SK-N-MC (cell line): ENCODE data around the gene CYLC2.

Source experiments
- DNase-seq: peaks from one replicate; pipeline ENCODE4 v3.0.0-alpha.2; 2011; ENCODE audit warnings: low read depth, low spot score
- H3K27ac ChIP-seq: fragments of 200-600 bp; sonication (generic); 2 replicates; pipeline ENCODE4 v1.5.1; 2016; ENCODE audit warnings: mixed run types
- H3K36me3 ChIP-seq: fragments of 200-600 bp; sonication (generic); 2 replicates; pipeline ENCODE4 v1.6.1; 2017; ENCODE audit warnings: antibody characterized with exemption, low read length, mixed read lengths; ENCODE audit not compliant: insufficient read depth
- H3K4me3 ChIP-seq: fragments of 200-600 bp; sonication (generic); 2 replicates; pipeline ENCODE4 v1.5.1; 2016
- H3K9ac ChIP-seq: fragments of 200-600 bp; sonication (generic); 2 replicates; pipeline ENCODE4 v1.8.0; 2017; ENCODE audit warnings: mixed run types, mixed read lengths; ENCODE audit not compliant: insufficient read length
- H3K9me3 ChIP-seq: fragments of 200-600 bp; sonication (generic); 2 replicates; pipeline ENCODE4 v1.6.1; 2017; ENCODE audit warnings: low read depth, mild to moderate bottlenecking, antibody characterized with exemption, low read length, moderate library complexity, mixed read lengths
- EZH2 ChIP-seq: fragments of 200-600 bp; sonication (generic); IDR thresholded peaks from one replicate; pipeline ENCODE4 v1.6.1; 2017; ENCODE audit warnings: antibody characterized with exemption
- FOXP2 ChIP-seq: optimal IDR thresholded peaks from 2 replicates; pipeline ENCODE3; 2011; ENCODE audit warnings: mild to moderate bottlenecking, moderate library complexity; ENCODE audit not compliant: insufficient read depth; ENCODE audit errors: extremely low read length, control extremely low read depth
- POLR2AphosphoS5 ChIP-seq: IDR thresholded peaks from 2 replicates; pipeline ENCODE4 v1.6.1; 2012; ENCODE audit warnings: mild to moderate bottlenecking, low read depth, low read length, borderline replicate concordance

CYLC2 gene

GRCh38 chr9:103003689-103004088 is 8.6 kb downstream of the CYLC2 start:
- DNase-seq = no peak
- H3K4me3 ChIP-seq = no peak overlapping the region
- H3K27ac ChIP-seq = no peak overlapping the region
- H3K9me3 ChIP-seq = no peaks in the 10 kb centered on the region
- no peak overlapping the region for H3K9ac ChIP-seq
- H3K36me3 ChIP-seq = no peaks in the 10 kb centered on the region
- TF ChIP-seq EZH2 (no peak), POLR2AphosphoS5 (no peak), FOXP2 (no peak)

GRCh38 chr9:103014242-103014641 is 19.1 kb downstream of the CYLC2 start:
- DNase-seq = no peak
- Histone ChIP-seq H3K27ac (no peak overlapping the region), H3K4me3 (no peak overlapping the region), H3K9me3 (no peaks in the 10 kb centered on the region), H3K36me3 (no peaks in the 10 kb centered on the region), H3K9ac (no peak overlapping the region)
- TF ChIP-seq EZH2 (no peak), FOXP2 (no peak), POLR2AphosphoS5 (no peak)

- Histone ChIP-seq H3K36me3 (no peaks in the 10 kb centered on the region), H3K27ac (no peak overlapping the region), H3K9ac (no peak overlapping the region), H3K9me3 (no peaks in the 10 kb centered on the region), H3K4me3 (no peak overlapping the region)
- TF ChIP-seq POLR2AphosphoS5 = no peak
- TF ChIP-seq EZH2 = no peak
- no peak for TF ChIP-seq FOXP2
- DNase-seq = no peak
Measured at GRCh38 chr9:103025796-103026195, 30.7 kb downstream of the CYLC2 start.

DNA sequence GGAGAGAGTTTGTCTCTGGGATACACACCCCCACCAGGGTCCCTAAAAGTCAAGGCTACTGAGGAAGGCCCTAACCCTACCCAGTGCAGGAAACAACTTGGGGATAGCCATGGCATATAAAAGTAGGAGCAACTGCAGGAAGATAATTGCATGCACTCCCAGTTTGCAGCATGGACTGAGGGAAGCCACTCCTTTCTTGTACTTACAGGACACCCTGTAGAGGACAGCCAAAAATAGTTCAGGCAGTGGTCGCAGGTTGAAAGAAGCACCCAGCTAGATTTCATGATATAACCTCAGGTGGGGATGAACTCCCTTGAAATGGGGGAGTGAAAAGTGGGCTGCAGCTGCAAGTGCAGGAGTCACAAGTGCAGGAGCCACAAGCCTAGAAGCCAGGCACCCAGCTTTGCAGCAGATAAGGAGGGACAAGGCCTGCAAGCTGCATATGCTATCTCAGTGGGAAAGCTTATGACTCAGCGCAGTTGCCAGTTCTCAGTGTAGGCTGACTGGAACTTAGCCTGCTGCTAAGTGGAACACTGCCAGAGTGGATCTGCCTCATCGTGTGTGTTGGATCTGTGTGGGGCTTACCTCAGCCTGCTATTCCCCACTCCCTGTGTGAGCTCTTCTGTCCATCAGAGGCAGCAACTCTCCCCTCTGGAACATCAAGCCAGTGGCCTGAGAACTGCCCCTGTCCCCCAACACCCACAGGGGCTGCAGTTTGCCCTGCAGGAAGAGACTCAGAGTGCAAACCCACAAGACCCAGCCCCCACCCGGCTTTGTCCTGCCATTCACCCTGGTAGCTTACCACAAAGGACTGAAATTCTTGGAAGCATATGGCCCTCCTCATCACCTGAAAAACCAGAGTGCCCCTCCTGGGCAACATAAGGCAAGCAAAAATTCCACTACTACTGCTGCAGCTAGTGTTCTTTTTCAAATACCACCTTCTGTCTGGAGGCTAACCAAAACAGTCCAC is 42.7 kb downstream of the CYLC2 start:
- Histone ChIP-seq H3K27ac (no peak overlapping the region), H3K9me3 (no peaks in the 10 kb centered on the region), H3K36me3 (no peaks in the 10 kb centered on the region), H3K4me3 (no peak overlapping the region), H3K9ac (no peak overlapping the region)
- DNase-seq = no peak
- TF ChIP-seq FOXP2 (no peak), POLR2AphosphoS5 (no peak), EZH2 (no peak)

DNA sequence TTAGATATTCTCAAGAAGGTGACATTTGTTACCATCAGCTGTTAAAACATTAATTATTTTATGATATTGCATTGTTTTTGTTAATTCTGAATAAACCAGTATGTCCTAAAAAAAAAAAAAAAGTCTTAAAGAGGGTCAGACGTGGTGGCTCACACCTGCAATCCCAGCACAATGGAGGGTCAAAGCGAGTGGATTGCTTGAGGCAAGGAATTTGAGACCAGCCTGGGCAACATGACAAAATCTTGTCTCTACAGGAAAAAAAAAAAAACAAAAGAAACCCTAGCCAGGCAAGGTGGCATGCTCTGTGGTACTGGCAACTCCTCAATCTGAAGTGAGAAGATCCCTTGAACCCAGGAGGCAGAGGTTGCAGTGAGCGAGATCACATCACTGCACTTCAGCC is 46.8 kb downstream of the CYLC2 start:
- Histone ChIP-seq H3K36me3 (no peaks in the 10 kb centered on the region), H3K4me3 (no peak overlapping the region), H3K9ac (no peak overlapping the region), H3K9me3 (no peaks in the 10 kb centered on the region), H3K27ac (no peak overlapping the region)
- TF ChIP-seq POLR2AphosphoS5 (no peak), EZH2 (no peak), FOXP2 (no peak)
- DNase-seq = no peak
